Endothelial cell of umbilical vein (primary cell): Measurements from ENCODE around the gene ALOX5AP. TPM values are rescaled to one million over a fixed set of nuclear protein-coding genes. Genes with fewer than 3 reads are reported as not detected.

Source experiments
- BruUV-seq: library from RNA; stranded (reverse); fragments of 400-500 nt; replicated peaks from 2 replicates; lab custom pipeline; 2021; lab: Mats Ljungman, UMichigan
- CTCF ChIA-PET: fragments of 300-600, 350-600 bp; sonication (Branson Sonifier 250); formaldehyde crosslinking; loops from one replicate; lab custom pipeline; 2021; ENCODE audit warnings: antibody characterized with exemption, inconsistent platforms; lab: Charles Lee
- POLR2A ChIA-PET: fragments of 300-600, 350-600 bp; sonication (Branson Sonifier 250); formaldehyde crosslinking; loops from one replicate; lab custom pipeline; 2021; ENCODE audit warnings: antibody characterized with exemption, inconsistent platforms; lab: Charles Lee
- DNase-seq: peaks from one replicate; pipeline ENCODE4 v3.0.0-alpha.2; 2011; ENCODE audit warnings: low read depth, low spot score
- FAIRE-seq: peaks from 2 replicates; lab custom pipeline; 2011; peaks lifted over from hg19 to GRCh38; lab: Jason Lieb, UNC
- H2AFZ ChIP-seq: 2 replicates; pipeline ENCODE4 v1.6.0; 2012; ENCODE audit warnings: low read depth, low read length, control low read depth, inconsistent platforms
- H3K27ac ChIP-seq: 2 replicates; pipeline ENCODE4 v1.5.1; 2011; ENCODE audit warnings: low read depth, mild to moderate bottlenecking, control low read depth, low read length, moderate library complexity; ENCODE audit not compliant: insufficient read depth
- H3K27me3 ChIP-seq, 2 experiments: 2 replicates each; pipeline versions ENCODE4 v1.6.0 to v1.6.1; 2011; ENCODE audit warnings: low read length in 2 of 2, mixed read lengths in 1 of 2; ENCODE audit not compliant: control insufficient read depth in 2 of 2, insufficient read depth in 2 of 2
- H3K36me3 ChIP-seq, 2 experiments: 2 replicates in 1 of 2; 3 replicates in 1 of 2; pipeline ENCODE4 v1.5.1; 2011; ENCODE audit warnings: low read length in 2 of 2, mild to moderate bottlenecking in 1 of 2, moderate library complexity in 1 of 2; ENCODE audit not compliant: control insufficient read depth in 2 of 2, insufficient read depth in 2 of 2; ENCODE audit errors: extremely low read depth in 1 of 2
- H3K4me1 ChIP-seq: 3 replicates; pipeline ENCODE4 v1.5.1; 2011; ENCODE audit warnings: mild to moderate bottlenecking, low read length; ENCODE audit not compliant: control insufficient read depth, insufficient read depth; ENCODE audit errors: extremely low read depth
- H3K4me2 ChIP-seq: 2 replicates; pipeline ENCODE4 v1.6.1; 2011; ENCODE audit warnings: low read length, control low read depth, mixed read lengths; ENCODE audit not compliant: insufficient read depth
- H3K4me3 ChIP-seq, 3 experiments: fragments of 200-600 bp in 1 of 3; sonication (generic), shearing (Covaris generic) in 1 of 3; replicated peaks in 1 of 3; 2 replicates each; pipeline ENCODE4 v1.5.1; 2011 to 2016; ENCODE audit warnings: control low read depth in 3 of 3, low read length in 3 of 3, mild to moderate bottlenecking in 2 of 3, inconsistent platforms in 1 of 3, low read depth in 1 of 3, moderate library complexity in 1 of 3; ENCODE audit not compliant: insufficient read depth in 1 of 3
- H3K79me2 ChIP-seq: 2 replicates; pipeline ENCODE4 v1.6.0; 2012; ENCODE audit warnings: low read length, inconsistent platforms; ENCODE audit not compliant: control insufficient read depth, insufficient read depth
- H3K9ac ChIP-seq: replicated peaks from 2 replicates; pipeline ENCODE3; 2011; ENCODE audit warnings: low read length, control low read depth; ENCODE audit not compliant: insufficient read depth; ENCODE audit errors: extremely low read depth
- H3K9me1 ChIP-seq: replicated peaks from 3 replicates; pipeline ENCODE4 v1.6.0; 2011; ENCODE audit warnings: mild to moderate bottlenecking, low read length; ENCODE audit not compliant: control insufficient read depth, insufficient read depth; ENCODE audit errors: extremely low read depth
- H3K9me3 ChIP-seq: replicated peaks from 2 replicates; pipeline ENCODE4 v1.5.1; 2012; ENCODE audit warnings: low read length, inconsistent platforms; ENCODE audit not compliant: control insufficient read depth, insufficient read depth
- H4K20me1 ChIP-seq: replicated peaks from 2 replicates; pipeline ENCODE3; 2011; ENCODE audit warnings: mild to moderate bottlenecking, low read length; ENCODE audit not compliant: control insufficient read depth, insufficient read depth; ENCODE audit errors: extremely low read depth
- EZH2 ChIP-seq: IDR thresholded peaks from 2 replicates; pipeline ENCODE4 v1.6.1; 2012; ENCODE audit warnings: borderline replicate concordance, low read depth, mild to moderate bottlenecking, moderate library complexity, low read length, inconsistent platforms; ENCODE audit not compliant: severe bottlenecking
- FOS ChIP-seq: IDR thresholded peaks from 2 replicates; pipeline ENCODE4 v1.6.1; 2011; ENCODE audit warnings: mild to moderate bottlenecking, low read length, moderate library complexity, borderline replicate concordance; ENCODE audit not compliant: insufficient read depth
- GATA2 ChIP-seq: IDR thresholded peaks from 2 replicates; pipeline ENCODE4 v1.7.0; 2011; ENCODE audit warnings: low read depth, mild to moderate bottlenecking, moderate library complexity, mixed read lengths, low read length; ENCODE audit not compliant: insufficient read length, insufficient read depth
- MYC ChIP-seq: IDR thresholded peaks from one replicate; pipeline ENCODE4 v1.6.1; 2011; ENCODE audit warnings: mild to moderate bottlenecking, low read depth, low read length
- POLR2A ChIP-seq: IDR thresholded peaks from 2 replicates; pipeline ENCODE4 v1.6.1; 2012; ENCODE audit warnings: low read depth, mild to moderate bottlenecking, control low read depth, low read length
- POLR2AphosphoS5 ChIP-seq: IDR thresholded peaks from 2 replicates; pipeline ENCODE4 v1.6.1; 2012; ENCODE audit warnings: low read depth, mild to moderate bottlenecking, control low read depth, low read length, moderate library complexity; ENCODE audit not compliant: insufficient read depth
- dilution Hi-C: fragments of 300-500 bp; cut with MboI; formaldehyde crosslinking; loops from one replicate; pipeline ENCODE4 v1.15.0; 2019; ENCODE audit warnings: low sequenced_read_pairs; ENCODE audit not compliant: extremely low pct_ligation_motif_present
- intact Hi-C: fragments of 100-400 bp; cut with micrococcal nuclease; formaldehyde crosslinking; loops from one replicate; pipeline ENCODE4 v1.10.0; 2022
- polyA plus RNA-seq, 4 experiments: library from polyadenylated mRNA; depleted of rRNA in 3 of 4; stranded (reverse) in 3 of 4; unstranded in 1 of 4; fragments of >200 nt; gene quantifications; 2 replicates each; pipeline versions ENCODE4 v1.2.1 to v1.2.3, GENCODE V29; 2011 to 2012; ENCODE audit warnings: missing spikeins in 1 of 4
- total RNA-seq: library from RNA; stranded (reverse); gene quantifications from 2 replicates; pipeline ENCODE4 v1.2.3, GENCODE V29; 2021
- TF ChIP-seq, protein P1 (sequence below), 2 donors: IDR thresholded peaks; 1 replicate in 1 of 2; 2 replicates in 1 of 2; pipeline ENCODE4 v1.5.1; 2011; ENCODE audit warnings: low read length in 2 of 2, mild to moderate bottlenecking in 2 of 2, moderate library complexity in 2 of 2, control low read depth in 1 of 2, inconsistent platforms in 1 of 2, low read depth in 1 of 2; ENCODE audit not compliant: insufficient read depth in 1 of 2; ENCODE audit errors: extremely low read depth in 1 of 2
- TF ChIP-seq, protein P2 (sequence below): IDR thresholded peaks from 2 replicates; pipeline ENCODE4 v1.6.1; 2011; ENCODE audit not compliant: insufficient read depth, insufficient read length

ALOX5AP gene
- total and polyA plus RNA-seq, 2 donors (not counting 3 experiments of a cell fraction or from before 2014, with no cell fraction given) = 1.8 TPM; not detected in 1

DNA sequence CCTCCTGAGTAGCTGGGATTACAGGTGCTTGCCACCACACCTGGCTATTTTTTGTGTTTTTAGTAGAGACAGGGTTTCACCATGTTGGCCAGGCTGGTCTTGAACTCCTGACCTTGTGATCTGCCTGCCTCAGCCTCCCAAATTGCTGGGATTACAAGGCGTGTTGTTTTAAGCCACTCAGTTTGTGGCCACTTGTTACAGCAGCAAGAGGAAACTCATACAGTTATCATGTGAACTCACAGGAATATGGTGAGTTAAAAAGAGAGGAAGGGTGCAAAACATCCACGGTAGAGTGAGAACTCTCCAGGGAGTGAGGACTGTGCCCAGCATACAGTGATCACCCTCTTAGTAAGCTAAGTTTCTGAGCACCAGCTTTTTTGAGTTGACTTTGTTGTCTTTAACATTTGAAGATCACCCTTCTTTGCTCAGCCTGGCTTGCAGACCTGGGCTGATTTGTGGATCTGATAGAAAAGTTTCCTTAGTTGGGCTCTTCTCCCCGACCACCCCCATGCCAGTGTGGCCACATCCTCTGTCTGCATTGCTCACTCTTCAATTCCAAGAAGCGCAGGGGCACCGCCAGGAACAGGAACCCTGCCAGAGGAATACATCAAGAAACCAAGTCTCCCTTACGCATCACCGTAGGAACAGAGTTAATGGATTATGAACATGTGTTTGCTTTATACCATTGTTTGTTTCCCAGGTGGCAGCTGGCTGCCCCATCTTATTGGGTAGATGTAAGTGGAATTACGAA lies 16.0 kb downstream of the ALOX5AP start:
- FAIRE-seq = no peak
- no peak overlapping the region for H3K27ac ChIP-seq
- dilution Hi-C loops (no loop called here), intact Hi-C loops (no loop called here)
- DNase-seq = no peak
- no peaks in the 10 kb centered on the region for H3K9me1 ChIP-seq
- no peak overlapping the region for H3K9ac ChIP-seq
- no peak overlapping the region for H3K4me2 ChIP-seq
- H3K4me3 ChIP-seq = no peak overlapping the region
- no peaks in the 10 kb centered on the region for H4K20me1 ChIP-seq
- H3K4me1 ChIP-seq = peaks cover 6% of the 10 kb centered on the region
- ChIA-PET POLR2A (no interaction called here), CTCF (interaction anchor here (2.0 kb wide), 1 partner anchor 12 kb away, joined by 6 read pairs; no protein-coding TSS in a partner anchor)
- H3K36me3 ChIP-seq = no peaks in the 10 kb centered on the region
- H2AFZ ChIP-seq = no peak overlapping the region
- no peaks in the 10 kb centered on the region for H3K9me3 ChIP-seq
- H3K27me3 ChIP-seq = peaks cover 0 to 2% of the 10 kb centered on the region in 2 experiments
- no peaks in the 10 kb centered on the region for H3K79me2 ChIP-seq
- no TSS peak for BruUV-seq
- TF ChIP-seq POLR2A (no peak), MYC (no peak), FOS (no peak), GATA2 (no peak), EZH2 (no peak), POLR2AphosphoS5 (no peak)
- TF ChIP-seq, protein P1, sequence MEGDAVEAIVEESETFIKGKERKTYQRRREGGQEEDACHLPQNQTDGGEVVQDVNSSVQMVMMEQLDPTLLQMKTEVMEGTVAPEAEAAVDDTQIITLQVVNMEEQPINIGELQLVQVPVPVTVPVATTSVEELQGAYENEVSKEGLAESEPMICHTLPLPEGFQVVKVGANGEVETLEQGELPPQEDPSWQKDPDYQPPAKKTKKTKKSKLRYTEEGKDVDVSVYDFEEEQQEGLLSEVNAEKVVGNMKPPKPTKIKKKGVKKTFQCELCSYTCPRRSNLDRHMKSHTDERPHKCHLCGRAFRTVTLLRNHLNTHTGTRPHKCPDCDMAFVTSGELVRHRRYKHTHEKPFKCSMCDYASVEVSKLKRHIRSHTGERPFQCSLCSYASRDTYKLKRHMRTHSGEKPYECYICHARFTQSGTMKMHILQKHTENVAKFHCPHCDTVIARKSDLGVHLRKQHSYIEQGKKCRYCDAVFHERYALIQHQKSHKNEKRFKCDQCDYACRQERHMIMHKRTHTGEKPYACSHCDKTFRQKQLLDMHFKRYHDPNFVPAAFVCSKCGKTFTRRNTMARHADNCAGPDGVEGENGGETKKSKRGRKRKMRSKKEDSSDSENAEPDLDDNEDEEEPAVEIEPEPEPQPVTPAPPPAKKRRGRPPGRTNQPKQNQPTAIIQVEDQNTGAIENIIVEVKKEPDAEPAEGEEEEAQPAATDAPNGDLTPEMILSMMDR (IDR thresholded peaks at IDR 0.05; ENCODE audit: extremely low read depth in 1 of 2, insufficient read depth in 1 of 2, low read depth in 1 of 2, low read length in 2 of 2) = no peak
- TF ChIP-seq, protein P2, sequence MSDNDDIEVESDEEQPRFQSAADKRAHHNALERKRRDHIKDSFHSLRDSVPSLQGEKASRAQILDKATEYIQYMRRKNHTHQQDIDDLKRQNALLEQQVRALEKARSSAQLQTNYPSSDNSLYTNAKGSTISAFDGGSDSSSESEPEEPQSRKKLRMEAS = no peak
